GM18505 (cell line): ENCODE results near the gene PTPRD.

ENCODE experiments used
- ATAC-seq: cut with Tn5 transposase; IDR thresholded peaks from one replicate; pipeline ENCODE4 v1.9.1; 2021; ENCODE audit not compliant: unreplicated experiment
- POLR2A ChIP-seq: IDR thresholded peaks from 4 replicates; pipeline ENCODE4 v1.6.1; 2011; ENCODE audit warnings: borderline replicate concordance; ENCODE audit not compliant: insufficient read depth, insufficient read length; ENCODE audit errors: extremely low read depth

The PTPRD gene

GRCh38 chr9:8555762-8556500 lies 2056.9 kb downstream of the PTPRD start:
- no peak for ATAC-seq
- TF ChIP-seq POLR2A: no peak

DNA sequence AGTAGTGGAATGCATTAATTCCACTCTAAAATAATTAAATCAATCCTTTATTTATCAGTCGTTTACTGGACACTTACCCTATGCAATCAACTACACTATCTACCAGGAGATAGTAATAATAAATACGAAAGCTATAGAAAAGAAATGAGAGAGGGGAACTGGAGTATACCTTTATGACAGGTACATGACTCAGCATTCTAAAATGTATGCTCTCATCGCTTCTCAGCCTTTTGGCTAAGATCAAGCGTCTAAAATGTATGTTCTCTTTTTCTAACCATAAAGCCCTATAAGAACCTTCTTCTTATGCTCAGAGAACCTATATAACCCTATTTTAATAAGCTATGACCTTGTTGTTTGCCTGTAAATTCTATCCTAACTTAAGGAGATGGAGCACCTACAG lies 2059.4 kb downstream of the PTPRD start:
- ATAC-seq: no peak
- TF ChIP-seq POLR2A: no peak

DNA sequence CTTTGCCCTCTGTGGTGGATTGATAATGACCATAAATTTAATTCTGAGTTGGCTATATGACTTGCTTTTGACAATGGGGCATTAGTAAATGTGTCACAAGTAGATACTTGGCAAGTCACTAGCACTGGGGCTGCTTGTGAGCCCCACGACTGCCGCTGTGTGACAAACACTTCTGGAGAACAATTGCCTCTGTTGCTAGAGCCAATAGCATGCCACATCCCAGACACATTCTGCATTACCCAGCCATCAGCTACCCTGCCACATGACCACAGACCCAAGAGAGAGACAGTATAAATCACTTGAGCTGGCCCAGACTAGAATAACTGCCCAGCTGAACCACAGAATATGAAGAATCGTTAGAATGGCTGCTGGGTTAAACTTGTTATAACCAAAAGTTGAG lies 2060.1 kb downstream of the PTPRD start:
- ATAC-seq: no peak
- no peak for TF ChIP-seq POLR2A

DNA sequence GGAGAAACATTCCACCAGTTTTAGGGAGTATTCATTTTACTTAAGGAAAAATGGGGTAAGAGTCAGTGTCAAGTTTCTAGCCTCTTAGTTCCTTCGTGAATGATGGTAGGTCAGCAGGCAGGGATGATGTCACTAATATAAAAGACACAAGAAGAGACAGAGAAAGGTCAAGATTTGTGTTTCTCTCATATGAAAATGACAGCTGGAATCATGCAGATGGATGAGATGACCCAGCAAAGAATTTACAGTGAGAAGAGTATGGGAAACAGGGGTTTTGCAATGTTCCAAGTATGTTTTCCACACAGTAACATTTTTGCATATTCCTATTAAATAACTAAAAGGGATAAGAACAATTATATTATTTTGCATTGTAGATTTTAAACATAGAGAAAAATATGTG lies 2063.6 kb downstream of the PTPRD start:
- no peak for TF ChIP-seq POLR2A
- ATAC-seq: no peak

DNA sequence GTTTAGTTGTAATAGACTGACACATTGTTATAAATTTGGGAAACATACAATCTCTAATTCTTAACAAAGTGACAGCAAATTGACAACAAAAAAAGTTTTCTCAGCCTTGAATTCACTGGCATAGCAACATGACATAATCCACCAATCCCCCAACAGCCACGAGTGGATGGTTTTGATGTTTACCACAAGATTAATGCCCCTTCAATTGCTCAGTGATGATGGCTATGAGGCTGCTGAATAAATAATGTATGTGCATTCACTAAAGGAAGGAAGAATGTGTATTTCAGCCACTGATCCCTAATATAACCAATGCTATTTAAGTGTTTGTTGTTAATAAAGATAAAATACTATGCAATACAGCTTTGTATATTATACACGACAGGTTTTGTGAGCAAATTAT lies 2069.6 kb downstream of the PTPRD start:
- ATAC-seq: no peak
- TF ChIP-seq POLR2A: no peak

DNA sequence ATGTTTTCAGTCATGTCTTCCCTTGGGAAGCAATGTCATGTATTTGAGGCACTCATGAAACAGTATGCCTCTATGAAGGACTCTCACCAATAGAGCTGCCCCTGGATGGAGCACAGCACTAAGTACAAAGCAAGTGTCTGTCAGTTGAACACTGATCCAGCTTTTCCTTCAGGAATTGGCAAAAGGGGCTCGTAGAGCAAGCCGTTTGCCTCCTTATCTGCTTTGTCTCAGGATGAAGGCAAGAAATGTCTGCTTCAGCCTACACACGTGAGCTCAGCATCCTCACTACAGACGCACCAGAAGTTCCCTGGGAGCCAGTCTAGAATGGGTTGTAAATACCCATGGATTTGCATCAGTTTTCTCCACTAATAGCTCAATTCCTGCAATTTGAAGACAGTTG lies 2070.3 kb downstream of the PTPRD start:
- ATAC-seq: no peak
- TF ChIP-seq POLR2A: no peak

DNA sequence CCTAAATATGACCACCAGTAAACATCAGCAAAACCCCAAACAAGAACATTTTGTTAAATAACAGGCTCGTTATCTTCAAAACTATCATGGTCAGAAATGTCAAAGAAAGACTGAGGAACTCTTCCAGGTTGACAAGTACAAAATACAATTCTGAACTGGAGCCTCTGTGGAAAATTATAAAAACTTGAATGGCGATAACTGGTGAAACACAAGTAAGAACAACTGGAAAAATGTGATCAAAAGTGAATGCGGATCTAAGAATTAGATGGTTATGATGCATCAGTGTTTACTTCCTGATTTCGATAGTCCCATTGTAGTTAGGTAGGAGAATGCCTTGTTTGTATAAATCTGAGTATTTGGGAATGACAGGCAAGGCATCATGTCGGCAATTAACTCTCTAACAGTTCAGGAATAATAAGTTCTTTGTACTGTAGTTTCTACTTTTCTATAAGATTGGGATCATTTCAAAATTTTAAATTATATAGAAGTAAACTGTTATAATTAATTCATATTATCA lies 2073.1 kb downstream of the PTPRD start:
- ATAC-seq: no peak
- no peak for TF ChIP-seq POLR2A

DNA sequence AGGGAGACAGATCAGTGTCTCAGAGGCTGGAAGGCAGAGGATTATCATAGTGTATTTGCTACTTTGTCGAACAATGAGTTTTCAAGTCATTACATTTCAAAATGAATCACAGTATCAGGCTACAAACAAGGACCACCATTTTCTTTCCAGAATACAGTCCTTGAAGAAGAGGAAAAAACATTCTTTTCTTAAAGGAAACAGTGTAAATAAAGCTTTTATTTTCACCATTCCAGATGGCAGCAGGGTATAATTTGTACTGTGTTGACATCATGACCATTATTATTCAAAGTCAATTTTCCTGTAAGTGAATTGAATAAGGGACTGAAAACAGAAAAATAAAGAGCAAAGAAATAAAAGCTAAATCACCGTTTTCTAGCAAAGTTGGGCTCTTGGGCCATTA lies 2076.0 kb downstream of the PTPRD start:
- no peak for ATAC-seq
- TF ChIP-seq POLR2A: no peak

GRCh38 chr9:8534828-8535227 lies 2078.0 kb downstream of the PTPRD start:
- no peak for TF ChIP-seq POLR2A
- ATAC-seq: no peak

- ATAC-seq: no peak
- no peak for TF ChIP-seq POLR2A
These were observed 2079.1 kb downstream of the PTPRD start for GRCh38 chr9:8533681-8534080.

- no peak for ATAC-seq
- TF ChIP-seq POLR2A: no peak
These were observed 2080.9 kb downstream of the PTPRD start for GRCh38 chr9:8531826-8532415.

DNA sequence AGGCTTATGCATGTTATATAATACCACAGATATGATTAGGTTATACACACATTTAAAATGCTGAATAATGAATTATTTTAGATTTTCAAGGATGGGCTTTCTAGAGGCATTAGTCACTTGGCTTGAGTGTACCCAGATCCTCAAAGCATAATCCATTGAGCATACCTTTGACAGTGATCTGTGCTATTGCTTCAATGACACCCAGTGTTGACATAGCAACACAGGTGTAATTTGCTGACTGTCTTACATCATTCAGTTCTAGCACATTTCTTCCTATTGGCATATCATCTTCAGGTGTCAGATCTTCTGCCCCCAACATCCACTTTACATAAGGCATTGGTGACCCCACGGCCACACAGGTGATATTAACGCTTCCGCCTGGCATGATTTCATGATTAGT lies 2091.7 kb downstream of the PTPRD start:
- no peak for TF ChIP-seq POLR2A
- no peak for ATAC-seq

DNA sequence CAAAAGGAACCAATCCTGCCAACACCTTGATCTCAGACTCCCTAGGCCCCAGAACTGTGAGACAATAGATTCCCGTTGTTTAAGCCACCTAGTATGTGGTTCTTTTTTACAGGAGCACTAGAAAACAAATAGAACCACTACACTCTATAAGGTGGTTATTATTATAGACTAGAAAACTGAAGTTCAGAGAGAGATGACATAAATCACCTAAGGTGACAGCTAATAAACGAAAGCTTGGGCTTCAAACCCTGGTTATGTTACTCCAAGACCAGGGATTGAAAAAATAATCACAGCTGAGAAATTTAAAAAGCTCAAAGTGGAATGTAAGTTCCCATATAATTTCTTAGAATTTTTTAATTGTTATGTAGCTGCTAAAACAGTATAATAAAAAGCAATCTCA lies 2097.1 kb downstream of the PTPRD start:
- ATAC-seq: no peak
- TF ChIP-seq POLR2A: no peak

- ATAC-seq: no peak
- TF ChIP-seq POLR2A: no peak
These were observed 2098.0 kb downstream of the PTPRD start for GRCh38 chr9:8514760-8515159.
